HG02571 (cell line): ENCODE measurements around the gene OIT3.
"Not testable (repeated sequence)": the region's sequence is repeated elsewhere in the genome, so short reads cannot be mapped to it uniquely, and the experiment has no call there.

Source experiments
- ATAC-seq: cut with Tn5 transposase; IDR thresholded peaks from one replicate; pipeline ENCODE4 v1.9.1; 2021; ENCODE audit warnings: mild to moderate bottlenecking, moderate library complexity; ENCODE audit not compliant: unreplicated experiment

Gene OIT3

GRCh38 chr10:72899545-72899944 lies 6.0 kb downstream of the OIT3 start:
- no peak for ATAC-seq

- ATAC-seq = not testable (repeated sequence)
These were observed 10.5 kb downstream of the OIT3 start for GRCh38 chr10:72903941-72904446.

GRCh38 chr10:72904806-72905205 lies 11.3 kb downstream of the OIT3 start:
- no peak for ATAC-seq

GRCh38 chr10:72906446-72906845 lies 12.9 kb downstream of the OIT3 start:
- ATAC-seq = no peak

GRCh38 chr10:72910705-72911104 lies 17.2 kb downstream of the OIT3 start:
- ATAC-seq = no peak

- no peak for ATAC-seq
These were observed 18.2 kb downstream of the OIT3 start for GRCh38 chr10:72911758-72912157.

- ATAC-seq = no peak
These were observed 19.2 kb downstream of the OIT3 start for GRCh38 chr10:72912736-72913135.

- no peak for ATAC-seq
These were observed 19.7 kb downstream of the OIT3 start for GRCh38 chr10:72913287-72913686.

- not testable (repeated sequence) for ATAC-seq
These were observed 23.7 kb downstream of the OIT3 start for GRCh38 chr10:72917201-72917600.

GRCh38 chr10:72917803-72918332 lies 24.3 kb downstream of the OIT3 start:
- not testable (repeated sequence) for ATAC-seq

GRCh38 chr10:72918352-72918751 lies 24.8 kb downstream of the OIT3 start:
- ATAC-seq = no peak

- ATAC-seq = not testable (repeated sequence)
These were observed 27.7 kb downstream of the OIT3 start for GRCh38 chr10:72921147-72921683.

- ATAC-seq = no peak
These were observed 30.8 kb downstream of the OIT3 start for GRCh38 chr10:72924351-72924750.

GRCh38 chr10:72925951-72926465 lies 32.5 kb downstream of the OIT3 start:
- no peak for ATAC-seq

- ATAC-seq = no peak
These were observed 33.9 kb downstream of the OIT3 start for GRCh38 chr10:72927485-72927884.

- no peak for ATAC-seq
These were observed 35.3 kb downstream of the OIT3 start for GRCh38 chr10:72928798-72929197.

GRCh38 chr10:72930276-72930675 lies 36.7 kb downstream of the OIT3 start:
- no peak for ATAC-seq

GRCh38 chr10:72932259-72933015 lies 38.9 kb downstream of the OIT3 start:
- ATAC-seq = no peak

- no peak for ATAC-seq
These were observed 41.8 kb downstream of the OIT3 start for GRCh38 chr10:72935361-72935760.

- no peak for ATAC-seq
These were observed 50.1 kb downstream of the OIT3 start for GRCh38 chr10:72943498-72944234.

GRCh38 chr10:72946963-72947362 lies 53.4 kb downstream of the OIT3 start:
- no peak for ATAC-seq
